Ovary (tissue), 9 donors: Measurements from ENCODE around the gene LRRC27. TPM values are rescaled to one million over a fixed set of nuclear protein-coding genes. Genes with fewer than 3 reads are reported as not detected.

ENCODE experiments used
- DNase-seq, 5 donors: peaks; one replicate each; pipeline ENCODE4 v3.0.0-alpha.2; 2019 to 2020
- H3K27ac ChIP-seq, 2 donors: fragments of 200-600 bp; one replicate each; pipeline versions ENCODE4 v1.5.1 to v1.8.0; 2019 to 2022
- H3K27me3 ChIP-seq: fragments of 200-600 bp; one replicate; pipeline ENCODE4 v1.8.0; 2022
- H3K36me3 ChIP-seq: fragments of 200-600 bp; sonication (generic); one replicate; pipeline ENCODE4 v1.5.1; 2019
- H3K4me1 ChIP-seq: one replicate; pipeline ENCODE4 v1.8.1; 2013; ENCODE audit warnings: mild to moderate bottlenecking, moderate library complexity; ENCODE audit not compliant: insufficient read depth
- H3K4me3 ChIP-seq: fragments of 200-600 bp; sonication (generic); one replicate; pipeline ENCODE4 v1.5.1; 2017
- H3K9me3 ChIP-seq, 2 donors: fragments of 200-600 bp in 1 of 2; sonication (generic) in 1 of 2; one replicate each; pipeline versions ENCODE4 v1.5.1 to v1.8.1; 2013 to 2019; ENCODE audit warnings: mild to moderate bottlenecking in 1 of 2, moderate library complexity in 1 of 2
- CTCF ChIP-seq, 3 donors: fragments of 450-650 bp in 2 of 3; fragments of 200-600 bp in 1 of 3; IDR thresholded peaks; one replicate each; pipeline versions ENCODE4 v1.5.1 to v1.8.0; 2016 to 2022; ENCODE audit warnings: antibody characterized with exemption in 3 of 3, mild to moderate bottlenecking in 1 of 3
- EP300 ChIP-seq: sonication (generic); formaldehyde crosslinking; IDR thresholded peaks from one replicate; pipeline ENCODE4 v1.6.1; 2017; ENCODE audit warnings: antibody characterized with exemption
- POLR2A ChIP-seq: fragments of 450-650 bp; IDR thresholded peaks from one replicate; pipeline ENCODE4 v1.6.1; 2017; ENCODE audit warnings: antibody characterized with exemption, mild to moderate bottlenecking, moderate library complexity
- WGBS, 3 donors: extraction: QIAGEN DNeasy Blood & Tissue Kit in 1 of 3; methylation state at CpG; one replicate each; pipeline versions ENCODE4 v1.1.5 to v1.1.7; 2013 to 2017; 5-methylcytosine and 5-hydroxymethylcytosine counted together
- intact Hi-C, 4 donors: fragments of 100-400 bp; cut with DNase I; formaldehyde crosslinking; loops; one replicate each; pipeline versions ENCODE4 v1.11.0 to v1.15.1; 2022 to 2023
- polyA plus RNA-seq, 2 donors: library from polyadenylated mRNA; stranded (reverse); fragments of 200-250 nt in 1 of 2; fragments of 350-450 nt in 1 of 2; fragmentation: Illumina TruSeq in 1 of 2; extraction: RNeasy Lipid Tissue Mini Kit (QIAGEN cat#74804) in 1 of 2; gene quantifications; one replicate each; pipeline ENCODE4 v1.2.3, GENCODE V29; 2013 to 2014
- total RNA-seq, 7 donors: library from RNA; depleted of rRNA in 2 of 7; stranded (reverse); fragments of >200 nt in 2 of 7; fragmentation: NEBNext Ultra II Directional in 3 of 7; extraction: Animal tissue kit (Norgen Biotek cat#: 25700) in 3 of 7; gene quantifications; one replicate each; pipeline versions ENCODE4 v1.1.0 to v1.2.4, GENCODE V29; 2016 to 2023
- donor health status: DM: no; HTN: no; CAD: no; lungs with moderate emphysema.
- donor health status: DM: no; HTN: no; CAD: no.
- donor health status: Bipolar disorder and iron deficiency.
- donor health status: DM: yes; HTN: yes; CAD: no.
- donor health status: DM: no; HTN: no; CAD: no.
- donor health status: DM: yes; HTN: yes; CAD: no.

LRRC27 gene
- total and polyA plus RNA-seq, 9 donors = 7.4 to 12.3 (median 9.3) TPM

GRCh38 chr10:132397671-132398565 lies 65.9 kb downstream of the LRRC27 start:
- peak; percentile 52 to 72 (median 67) for DNase-seq
- no peaks in the 10 kb centered on the region for H3K27me3 ChIP-seq
- no peaks in the 10 kb centered on the region for H3K9me3 ChIP-seq
- peak overlapping the region; percentile 74 for H3K4me3 ChIP-seq
- peak overlapping the region; percentile 86 to 88 for H3K27ac ChIP-seq
- 24 to 29% (median 25%) methylated on average over 40 of the region's 40 CpGs for WGBS, 3 donors
- no peaks in the 10 kb centered on the region for H3K36me3 ChIP-seq
- intact Hi-C loops = loop anchor here in 2 of 4 donors (10.0 kb wide), 2 partner anchors 137 to 247 kb away; partner anchors contain the start of gene INPP5A (in 1 of the 2)
- peaks cover 11% of the 10 kb centered on the region for H3K4me1 ChIP-seq
- TF ChIP-seq CTCF (IDR thresholded peaks at IDR 0.05) (no peak), POLR2A (peak; percentile 18)

- H3K27ac ChIP-seq = no peak overlapping the region
- 87 to 100% (median 91%) methylated on average over 13 of the region's 13 CpGs for WGBS, 3 donors
- no peak for TF ChIP-seq POLR2A
- no peaks in the 10 kb centered on the region for H3K36me3 ChIP-seq
- no peak overlapping the region for H3K4me3 ChIP-seq
- no peaks in the 10 kb centered on the region for H3K27me3 ChIP-seq
- peak in 4 of 5 donors; percentile 18 to 49 (median 48) for DNase-seq
- peaks cover 11% of the 10 kb centered on the region for H3K4me1 ChIP-seq
- no peaks in the 10 kb centered on the region for H3K9me3 ChIP-seq
- intact Hi-C loops = loop anchor here in 2 of 4 donors (10.0 kb wide), 2 partner anchors 136 to 246 kb away; partner anchors contain the start of gene INPP5A (in 1 of the 2)
Observed at GRCh38 chr10:132398566-132398991, 66.6 kb downstream of the LRRC27 start.

- TF ChIP-seq EP300 (no peak), CTCF (IDR thresholded peaks at IDR 0.05) (no peak), POLR2A (no peak)
- Histone ChIP-seq H3K27me3 (no peaks in the 10 kb centered on the region), H3K4me3 (no peak overlapping the region), H3K9me3 (no peaks in the 10 kb centered on the region), H3K27ac (no peak overlapping the region), H3K4me1 (peaks cover 11% of the 10 kb centered on the region), H3K36me3 (no peaks in the 10 kb centered on the region)
- 93 to 95% (median 94%) methylated on average over 16 to 27 of the region's 27 CpGs for WGBS, 3 donors
- intact Hi-C loops = loop anchor here in 2 of 4 donors (10.0 kb wide), 2 partner anchors 135 to 245 kb away; partner anchors contain the start of gene INPP5A (in 1 of the 2)
- DNase-seq = peak in 3 of 5 donors; percentile 34 to 41 (median 40)
Observed at GRCh38 chr10:132399117-132400035, 67.4 kb downstream of the LRRC27 start.

- no peak overlapping the region for H3K27ac ChIP-seq
- peaks cover 11% of the 10 kb centered on the region for H3K4me1 ChIP-seq
- H3K27me3 ChIP-seq = no peaks in the 10 kb centered on the region
- no peaks in the 10 kb centered on the region for H3K9me3 ChIP-seq
- intact Hi-C loops = no loop called here
- peak in 1 of 5 donors; percentile 34 for DNase-seq
- no peak for TF ChIP-seq POLR2A
- 92 to 95% (median 93%) methylated on average over 9 of the region's 9 CpGs for WGBS, 3 donors
- no peak overlapping the region for H3K4me3 ChIP-seq
- no peaks in the 10 kb centered on the region for H3K36me3 ChIP-seq
Observed at GRCh38 chr10:132400041-132400546, 68.1 kb downstream of the LRRC27 start.
